ENCODE results near the gene CDKL1. TPM values are rescaled to one million over a fixed set of nuclear protein-coding genes. Genes with fewer than 3 reads are reported as not detected.

CDKL1 gene
- total RNA-seq, 2 experiments from 2014 or later = 1.5 to 2.0 TPM

DNA sequence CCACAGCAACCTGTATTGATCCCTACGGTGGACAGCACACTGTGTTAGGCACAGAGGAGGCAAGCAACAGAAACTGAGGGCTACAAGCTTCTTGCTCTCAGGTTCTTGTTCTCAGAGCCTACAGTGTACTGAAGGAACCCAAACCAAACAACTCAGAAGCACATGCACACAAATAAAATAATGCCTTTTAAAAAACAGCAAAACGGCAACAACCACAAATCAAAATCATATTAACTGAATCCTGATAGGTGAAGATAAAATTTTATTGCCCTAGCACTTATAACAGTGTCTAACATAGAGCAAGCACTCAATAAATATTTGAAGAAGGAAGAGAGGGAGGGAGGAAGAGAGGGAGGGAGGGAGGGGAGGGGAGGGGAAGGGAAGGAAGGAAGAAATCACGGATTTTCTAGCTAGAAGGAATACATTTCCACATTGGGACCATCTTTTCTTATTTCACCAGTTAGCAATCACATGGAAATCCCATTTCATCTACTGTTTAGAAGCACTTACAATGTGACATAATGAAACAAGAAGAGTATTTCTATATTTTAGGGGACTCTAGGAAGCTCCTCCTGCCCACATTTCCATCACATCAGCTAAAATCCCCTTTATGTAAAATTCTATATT is 57.4 kb downstream of the CDKL1 start:
- no peaks in the 10 kb centered on the region for H3K9me3 Mint-ChIP-seq
- H3K27ac Mint-ChIP-seq = no peak overlapping the region
- CTCF ChIA-PET = interaction anchor here (0.5 to 1.5 kb wide), 6 partner anchors 10 to 416 kb away, joined by 3 to 6 read pairs (median 3); no protein-coding TSS in a partner anchor
- DNase-seq = no peak
- peaks cover 29% of the 10 kb centered on the region for H3K4me1 Mint-ChIP-seq (ENCODE audit: low read depth)
- H3K36me3 Mint-ChIP-seq (ENCODE audit: low read depth) = no peaks in the 10 kb centered on the region
- no peak overlapping the region for H3K4me3 Mint-ChIP-seq
- intact Hi-C loops (cut with micrococcal nuclease) = no loop called here
- H3K27me3 Mint-ChIP-seq (ENCODE audit: low read depth) = no peaks in the 10 kb centered on the region

DNA sequence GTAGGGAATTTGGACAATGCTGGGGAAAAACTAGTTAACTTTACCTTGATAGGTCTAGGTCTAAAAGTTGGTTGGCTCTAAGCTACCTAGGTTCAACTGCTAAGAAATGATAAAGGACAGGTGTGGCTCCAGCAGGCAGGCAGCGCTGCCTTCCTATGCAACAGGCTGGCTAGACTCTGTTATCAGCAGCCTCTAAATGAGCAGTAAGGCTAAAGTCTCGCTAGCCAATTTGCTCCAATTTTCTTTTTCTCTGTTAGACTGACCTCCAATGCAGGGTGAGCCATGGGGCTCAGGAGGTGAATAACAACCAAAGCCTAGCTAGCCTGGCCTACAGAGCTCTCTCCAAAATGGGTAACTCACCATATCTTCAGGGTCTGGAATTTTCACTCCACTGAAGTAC is 58.1 kb downstream of the CDKL1 start:
- H3K27me3 Mint-ChIP-seq (ENCODE audit: low read depth) = no peaks in the 10 kb centered on the region
- no peak for DNase-seq
- no peak overlapping the region for H3K4me3 Mint-ChIP-seq
- CTCF ChIA-PET = interaction anchor here (0.8 kb wide), 1 partner anchor 186 kb away, joined by 3 read pairs; no protein-coding TSS in a partner anchor
- H3K4me1 Mint-ChIP-seq (ENCODE audit: low read depth) = peaks cover 22% of the 10 kb centered on the region
- no peaks in the 10 kb centered on the region for H3K9me3 Mint-ChIP-seq
- intact Hi-C loops (cut with micrococcal nuclease) = no loop called here
- no peaks in the 10 kb centered on the region for H3K36me3 Mint-ChIP-seq (ENCODE audit: low read depth)
- H3K27ac Mint-ChIP-seq = no peak overlapping the region

- DNase-seq = peak; percentile 26
- intact Hi-C loops (cut with micrococcal nuclease) = no loop called here
Observed at GRCh38 chr14:50335989-50336824, 60.5 kb downstream of the CDKL1 start.

DNA sequence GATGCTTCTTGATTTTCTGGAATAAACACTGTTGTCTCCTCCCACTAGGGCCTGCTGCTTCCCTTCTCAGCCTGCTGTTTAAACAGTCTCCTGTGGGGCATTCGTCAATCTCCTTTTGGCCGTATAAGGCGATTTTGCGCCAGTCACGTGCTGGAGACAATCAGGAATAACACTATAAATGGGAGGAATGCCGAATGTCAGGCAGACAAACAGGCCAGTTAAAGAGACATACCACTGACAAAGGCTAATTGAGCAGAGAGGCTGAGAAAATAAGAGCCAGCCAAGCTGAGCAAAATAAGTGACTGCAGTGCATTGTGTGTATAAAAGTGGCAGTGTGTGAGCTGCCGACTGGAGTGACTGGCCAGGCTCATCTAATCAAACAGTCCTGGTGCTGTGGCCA is 61.3 kb downstream of the CDKL1 start:
- H3K4me1 Mint-ChIP-seq (ENCODE audit: low read depth) = peaks cover 13% of the 10 kb centered on the region
- intact Hi-C loops (cut with micrococcal nuclease) = no loop called here
- H3K27ac Mint-ChIP-seq = no peak overlapping the region
- H3K36me3 Mint-ChIP-seq (ENCODE audit: low read depth) = peaks cover 2% of the 10 kb centered on the region
- H3K4me3 Mint-ChIP-seq = no peak overlapping the region
- H3K9me3 Mint-ChIP-seq = no peaks in the 10 kb centered on the region
- CTCF ChIA-PET = interaction anchor here (1.4 to 2.4 kb wide), 2 partner anchors 15 to 197 kb away, joined by 4 to 14 read pairs; partner anchors contain the start of gene MAP4K5
- DNase-seq = no peak
- no peaks in the 10 kb centered on the region for H3K27me3 Mint-ChIP-seq (ENCODE audit: low read depth)

More at GRCh38 chr14:50335989-50336824, 60.5 kb downstream of the CDKL1 start:
- CTCF ChIA-PET = interaction anchor here (0.6 to 2.4 kb wide), 5 partner anchors 16 to 493 kb away, joined by 3 to 14 read pairs (median 4); partner anchors contain the start of gene MAP4K5
- H3K27ac Mint-ChIP-seq = peak overlapping the region; percentile 22
- H3K4me1 Mint-ChIP-seq (ENCODE audit: low read depth) = peaks cover 13% of the 10 kb centered on the region
- H3K27me3 Mint-ChIP-seq (ENCODE audit: low read depth) = no peaks in the 10 kb centered on the region
- no peak overlapping the region for H3K4me3 Mint-ChIP-seq
- no peaks in the 10 kb centered on the region for H3K9me3 Mint-ChIP-seq
- H3K36me3 Mint-ChIP-seq (ENCODE audit: low read depth) = peaks cover 2% of the 10 kb centered on the region

- intact Hi-C loops (cut with micrococcal nuclease) = no loop called here
- no peak overlapping the region for H3K4me3 Mint-ChIP-seq
- no peaks in the 10 kb centered on the region for H3K27me3 Mint-ChIP-seq (ENCODE audit: low read depth)
- H3K27ac Mint-ChIP-seq = no peak overlapping the region
- H3K36me3 Mint-ChIP-seq (ENCODE audit: low read depth) = peaks cover 4% of the 10 kb centered on the region
- no peak for DNase-seq
- H3K4me1 Mint-ChIP-seq (ENCODE audit: low read depth) = peaks cover 13% of the 10 kb centered on the region
- H3K9me3 Mint-ChIP-seq = no peaks in the 10 kb centered on the region
- CTCF ChIA-PET = interaction anchor here (0.6 to 2.4 kb wide), 4 partner anchors 9 to 422 kb away, joined by 4 to 14 read pairs (median 4); partner anchors contain the start of gene MAP4K5
Observed at GRCh38 chr14:50334211-50334610, 62.5 kb downstream of the CDKL1 start.

- H3K36me3 Mint-ChIP-seq (ENCODE audit: low read depth) = peaks cover 4% of the 10 kb centered on the region
- no peaks in the 10 kb centered on the region for H3K27me3 Mint-ChIP-seq (ENCODE audit: low read depth)
- no peaks in the 10 kb centered on the region for H3K9me3 Mint-ChIP-seq
- H3K4me1 Mint-ChIP-seq (ENCODE audit: low read depth) = peaks cover 13% of the 10 kb centered on the region
- no peak for DNase-seq
- H3K27ac Mint-ChIP-seq = no peak overlapping the region
- intact Hi-C loops (cut with micrococcal nuclease) = no loop called here
- H3K4me3 Mint-ChIP-seq = no peak overlapping the region
- CTCF ChIA-PET = interaction anchor here (0.7 to 1.2 kb wide), 2 partner anchors 8 to 10 kb away, joined by 3 to 5 read pairs; no protein-coding TSS in a partner anchor
Observed at GRCh38 chr14:50333014-50333509, 63.6 kb downstream of the CDKL1 start.

GRCh38 chr14:50331596-50331995 is 65.1 kb downstream of the CDKL1 start:
- Mint-ChIP-seq H3K9me3 (no peaks in the 10 kb centered on the region), H3K27ac (no peak overlapping the region), H3K4me1 (ENCODE audit: low read depth) (peaks cover 13% of the 10 kb centered on the region), H3K27me3 (ENCODE audit: low read depth) (no peaks in the 10 kb centered on the region), H3K36me3 (ENCODE audit: low read depth) (peaks cover 4% of the 10 kb centered on the region), H3K4me3 (no peak overlapping the region)
- CTCF ChIA-PET = interaction anchor here (1.2 to 2.4 kb wide), 3 partner anchors 11 to 367 kb away, joined by 3 to 11 read pairs (median 3); no protein-coding TSS in a partner anchor
- DNase-seq = no peak
- intact Hi-C loops (cut with micrococcal nuclease) = no loop called here

DNA sequence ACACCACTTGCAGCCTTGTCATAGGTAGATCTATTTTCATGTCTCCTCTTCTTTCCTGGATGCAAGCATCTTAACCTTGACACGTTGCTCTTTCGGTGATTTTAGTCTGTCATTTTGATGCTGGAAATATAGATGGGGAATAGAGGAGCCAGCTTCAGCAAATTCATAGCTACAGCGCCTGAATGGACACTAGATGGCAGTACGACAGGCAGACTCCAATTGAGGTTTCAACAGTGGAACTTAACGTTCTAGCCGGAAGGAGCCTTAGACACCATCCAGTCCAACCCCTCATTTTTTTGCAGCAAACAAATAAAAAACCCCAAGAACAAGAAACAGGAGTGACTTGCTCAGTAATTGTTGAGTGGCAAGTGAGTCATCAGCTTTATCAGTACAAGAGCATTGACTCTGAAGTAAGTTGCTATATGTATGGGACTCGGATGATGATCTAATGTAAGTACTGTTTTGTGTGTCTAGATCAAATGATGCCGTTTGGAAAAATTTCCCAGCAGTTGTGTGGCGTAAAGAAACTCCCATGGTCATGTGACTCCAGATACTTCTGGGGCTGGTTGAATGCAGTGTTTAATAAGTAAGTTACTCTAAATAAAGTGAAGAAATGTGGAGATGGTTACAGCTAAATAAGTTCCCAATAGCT is 75.5 kb downstream of the CDKL1 start:
- no peaks in the 10 kb centered on the region for H3K9me3 Mint-ChIP-seq
- peak; percentile 80 for DNase-seq
- peaks cover 5% of the 10 kb centered on the region for H3K36me3 Mint-ChIP-seq (ENCODE audit: low read depth)
- peaks cover 25% of the 10 kb centered on the region for H3K4me1 Mint-ChIP-seq (ENCODE audit: low read depth)
- H3K4me3 Mint-ChIP-seq = no peak overlapping the region
- no peak overlapping the region for H3K27ac Mint-ChIP-seq
- CTCF ChIA-PET = interaction anchor here (0.9 to 3.7 kb wide), 21 partner anchors 9 to 687 kb away, joined by 3 to 28 read pairs (median 7); partner anchors contain the start of genes DMAC2L, L2HGDH and MAP4K5
- no peaks in the 10 kb centered on the region for H3K27me3 Mint-ChIP-seq (ENCODE audit: low read depth)
- intact Hi-C loops (cut with micrococcal nuclease) = loop anchor here (1.0 to 10.0 kb wide), 17 partner anchors 9 to 1524 kb away; partner anchors contain the start of genes CDKL1, DMAC2L, L2HGDH and MAP4K5

- Mint-ChIP-seq H3K4me1 (ENCODE audit: low read depth) (peaks cover 30% of the 10 kb centered on the region), H3K4me3 (no peak overlapping the region), H3K27me3 (ENCODE audit: low read depth) (no peaks in the 10 kb centered on the region), H3K27ac (no peak overlapping the region), H3K9me3 (no peaks in the 10 kb centered on the region), H3K36me3 (ENCODE audit: low read depth) (peaks cover 8% of the 10 kb centered on the region)
- DNase-seq = peak; percentile 51
- CTCF ChIA-PET = interaction anchor here (0.9 to 3.7 kb wide), 21 partner anchors 8 to 686 kb away, joined by 3 to 28 read pairs (median 6); partner anchors contain the start of genes DMAC2L, L2HGDH and MAP4K5
- intact Hi-C loops (cut with micrococcal nuclease) = loop anchor here (10.0 kb wide), 2 partner anchors 1465 to 1525 kb away; no protein-coding TSS in a partner anchor
Observed at GRCh38 chr14:50320283-50320682, 76.4 kb downstream of the CDKL1 start.

GRCh38 chr14:50319721-50320120 is 77.0 kb downstream of the CDKL1 start:
- Mint-ChIP-seq H3K9me3 (no peaks in the 10 kb centered on the region), H3K36me3 (ENCODE audit: low read depth) (peaks cover 6% of the 10 kb centered on the region), H3K27ac (no peak overlapping the region), H3K27me3 (ENCODE audit: low read depth) (no peaks in the 10 kb centered on the region), H3K4me1 (ENCODE audit: low read depth) (peaks cover 30% of the 10 kb centered on the region), H3K4me3 (no peak overlapping the region)
- DNase-seq = no peak
- CTCF ChIA-PET = interaction anchor here (1.3 to 3.7 kb wide), 10 partner anchors 8 to 685 kb away, joined by 4 to 26 read pairs (median 12); partner anchors contain the start of genes DMAC2L, L2HGDH and MAP4K5
- intact Hi-C loops (cut with micrococcal nuclease) = loop anchor here (10.0 kb wide), 3 partner anchors 925 to 1525 kb away; partner anchors contain the start of gene TMX1

GRCh38 chr14:50319293-50319692 is 77.4 kb downstream of the CDKL1 start:
- H3K9me3 Mint-ChIP-seq = no peaks in the 10 kb centered on the region
- peaks cover 31% of the 10 kb centered on the region for H3K4me1 Mint-ChIP-seq (ENCODE audit: low read depth)
- H3K36me3 Mint-ChIP-seq (ENCODE audit: low read depth) = peaks cover 8% of the 10 kb centered on the region
- CTCF ChIA-PET = interaction anchor here (0.8 to 3.7 kb wide), 3 partner anchors 15 to 220 kb away, joined by 6 to 26 read pairs (median 14); no protein-coding TSS in a partner anchor
- H3K27me3 Mint-ChIP-seq (ENCODE audit: low read depth) = no peaks in the 10 kb centered on the region
- no peak overlapping the region for H3K27ac Mint-ChIP-seq
- DNase-seq = no peak
- intact Hi-C loops (cut with micrococcal nuclease) = loop anchor here (10.0 kb wide), 1 partner anchor 926 kb away; the partner anchor contains the start of gene TMX1
- no peak overlapping the region for H3K4me3 Mint-ChIP-seq

Measured in activated naive CD4-positive, alpha-beta T cell treated with anti-CD3 and anti-CD28 coated beads for 36 hours (primary cell).